Tibial nerve (tissue), 4 donors: ENCODE data around the gene ST6GALNAC3.

ENCODE experiments used
- EP300 ChIP-seq, 2 donors: sonication (generic); formaldehyde crosslinking; IDR thresholded peaks; one replicate each; pipeline ENCODE4 v1.6.1; 2017; ENCODE audit warnings: antibody characterized with exemption in 2 of 2, mild to moderate bottlenecking in 1 of 2
- POLR2A ChIP-seq, 2 donors: fragments of 450-650 bp; IDR thresholded peaks; one replicate each; pipeline ENCODE4 v1.6.1; 2017; ENCODE audit warnings: antibody characterized with exemption in 2 of 2, mild to moderate bottlenecking in 2 of 2, moderate library complexity in 2 of 2
- TF ChIP-seq, protein P1 (sequence below), 5 experiments: fragments of 200-600 bp in 3 of 5; fragments of 450-650 bp in 2 of 5; sonication (generic) in 3 of 5; IDR thresholded peaks; one replicate each; pipeline ENCODE4 v1.5.1; 2016 to 2019; ENCODE audit warnings: antibody characterized with exemption in 5 of 5, mild to moderate bottlenecking in 3 of 5, moderate library complexity in 2 of 5

DNA sequence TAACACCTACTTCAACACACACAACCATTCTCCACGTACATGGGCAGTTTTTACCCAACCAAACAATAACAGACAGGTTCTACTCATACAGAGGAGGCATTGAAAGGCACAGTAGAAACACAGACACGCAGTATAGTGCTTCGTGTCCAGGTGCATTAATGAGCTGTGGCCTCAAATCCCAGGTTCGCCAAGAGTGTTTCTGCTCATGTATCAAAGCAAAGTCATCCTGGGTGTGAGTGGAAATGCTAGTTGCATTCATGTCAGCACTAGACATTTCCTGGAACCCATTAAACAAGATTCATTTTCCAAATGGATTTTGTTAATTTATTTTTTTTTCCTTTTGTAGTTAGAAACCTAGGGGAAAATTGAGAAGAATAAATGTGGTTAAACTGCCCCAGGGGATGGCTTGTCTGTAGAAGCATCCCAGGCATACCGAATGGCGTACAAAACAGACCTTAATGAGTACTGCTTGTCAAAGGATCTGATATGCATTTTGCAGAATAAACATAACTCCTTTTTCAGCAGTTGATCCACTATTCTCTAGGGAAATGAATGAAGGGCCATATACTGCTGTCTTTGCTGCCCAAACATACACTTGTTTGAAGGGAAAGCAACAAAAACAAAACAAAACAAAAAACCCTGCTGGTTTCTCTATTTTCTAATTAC, 494.2 kb downstream of the ST6GALNAC3 start:
- TF ChIP-seq, protein P1, sequence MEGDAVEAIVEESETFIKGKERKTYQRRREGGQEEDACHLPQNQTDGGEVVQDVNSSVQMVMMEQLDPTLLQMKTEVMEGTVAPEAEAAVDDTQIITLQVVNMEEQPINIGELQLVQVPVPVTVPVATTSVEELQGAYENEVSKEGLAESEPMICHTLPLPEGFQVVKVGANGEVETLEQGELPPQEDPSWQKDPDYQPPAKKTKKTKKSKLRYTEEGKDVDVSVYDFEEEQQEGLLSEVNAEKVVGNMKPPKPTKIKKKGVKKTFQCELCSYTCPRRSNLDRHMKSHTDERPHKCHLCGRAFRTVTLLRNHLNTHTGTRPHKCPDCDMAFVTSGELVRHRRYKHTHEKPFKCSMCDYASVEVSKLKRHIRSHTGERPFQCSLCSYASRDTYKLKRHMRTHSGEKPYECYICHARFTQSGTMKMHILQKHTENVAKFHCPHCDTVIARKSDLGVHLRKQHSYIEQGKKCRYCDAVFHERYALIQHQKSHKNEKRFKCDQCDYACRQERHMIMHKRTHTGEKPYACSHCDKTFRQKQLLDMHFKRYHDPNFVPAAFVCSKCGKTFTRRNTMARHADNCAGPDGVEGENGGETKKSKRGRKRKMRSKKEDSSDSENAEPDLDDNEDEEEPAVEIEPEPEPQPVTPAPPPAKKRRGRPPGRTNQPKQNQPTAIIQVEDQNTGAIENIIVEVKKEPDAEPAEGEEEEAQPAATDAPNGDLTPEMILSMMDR (IDR thresholded peaks at IDR 0.05): no peak
- TF ChIP-seq POLR2A (IDR thresholded peaks at IDR 0.05) (no peak), EP300 (IDR thresholded peaks at IDR 0.05) (no peak)
